NCI-H146 (cell line): ENCODE measurements around the gene TTC21A.
A peak's percentile ranks its signal among the peaks of the same experiment; 100 is the strongest.
"Not testable (repeated sequence)": the region's sequence is repeated elsewhere in the genome, so short reads cannot be mapped to it uniquely, and the experiment has no call there.

Experiments
- DNase-seq: peaks from one replicate; lab custom pipeline; 2025; lab: John Stamatoyannopoulos, UW

TTC21A gene, protein sequence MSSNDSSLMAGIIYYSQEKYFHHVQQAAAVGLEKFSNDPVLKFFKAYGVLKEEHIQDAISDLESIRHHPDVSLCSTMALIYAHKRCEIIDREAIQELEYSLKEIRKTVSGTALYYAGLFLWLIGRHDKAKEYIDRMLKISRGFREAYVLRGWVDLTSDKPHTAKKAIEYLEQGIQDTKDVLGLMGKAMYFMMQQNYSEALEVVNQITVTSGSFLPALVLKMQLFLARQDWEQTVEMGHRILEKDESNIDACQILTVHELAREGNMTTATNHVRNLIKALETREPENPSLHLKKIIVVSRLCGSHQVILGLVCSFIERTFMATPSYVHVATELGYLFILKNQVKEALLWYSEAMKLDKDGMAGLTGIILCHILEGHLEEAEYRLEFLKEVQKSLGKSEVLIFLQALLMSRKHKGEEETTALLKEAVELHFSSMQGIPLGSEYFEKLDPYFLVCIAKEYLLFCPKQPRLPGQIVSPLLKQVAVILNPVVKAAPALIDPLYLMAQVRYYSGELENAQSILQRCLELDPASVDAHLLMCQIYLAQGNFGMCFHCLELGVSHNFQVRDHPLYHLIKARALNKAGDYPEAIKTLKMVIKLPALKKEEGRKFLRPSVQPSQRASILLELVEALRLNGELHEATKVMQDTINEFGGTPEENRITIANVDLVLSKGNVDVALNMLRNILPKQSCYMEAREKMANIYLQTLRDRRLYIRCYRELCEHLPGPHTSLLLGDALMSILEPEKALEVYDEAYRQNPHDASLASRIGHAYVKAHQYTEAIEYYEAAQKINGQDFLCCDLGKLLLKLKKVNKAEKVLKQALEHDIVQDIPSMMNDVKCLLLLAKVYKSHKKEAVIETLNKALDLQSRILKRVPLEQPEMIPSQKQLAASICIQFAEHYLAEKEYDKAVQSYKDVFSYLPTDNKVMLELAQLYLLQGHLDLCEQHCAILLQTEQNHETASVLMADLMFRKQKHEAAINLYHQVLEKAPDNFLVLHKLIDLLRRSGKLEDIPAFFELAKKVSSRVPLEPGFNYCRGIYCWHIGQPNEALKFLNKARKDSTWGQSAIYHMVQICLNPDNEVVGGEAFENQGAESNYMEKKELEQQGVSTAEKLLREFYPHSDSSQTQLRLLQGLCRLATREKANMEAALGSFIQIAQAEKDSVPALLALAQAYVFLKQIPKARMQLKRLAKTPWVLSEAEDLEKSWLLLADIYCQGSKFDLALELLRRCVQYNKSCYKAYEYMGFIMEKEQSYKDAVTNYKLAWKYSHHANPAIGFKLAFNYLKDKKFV (N-terminal part only)

DNA sequence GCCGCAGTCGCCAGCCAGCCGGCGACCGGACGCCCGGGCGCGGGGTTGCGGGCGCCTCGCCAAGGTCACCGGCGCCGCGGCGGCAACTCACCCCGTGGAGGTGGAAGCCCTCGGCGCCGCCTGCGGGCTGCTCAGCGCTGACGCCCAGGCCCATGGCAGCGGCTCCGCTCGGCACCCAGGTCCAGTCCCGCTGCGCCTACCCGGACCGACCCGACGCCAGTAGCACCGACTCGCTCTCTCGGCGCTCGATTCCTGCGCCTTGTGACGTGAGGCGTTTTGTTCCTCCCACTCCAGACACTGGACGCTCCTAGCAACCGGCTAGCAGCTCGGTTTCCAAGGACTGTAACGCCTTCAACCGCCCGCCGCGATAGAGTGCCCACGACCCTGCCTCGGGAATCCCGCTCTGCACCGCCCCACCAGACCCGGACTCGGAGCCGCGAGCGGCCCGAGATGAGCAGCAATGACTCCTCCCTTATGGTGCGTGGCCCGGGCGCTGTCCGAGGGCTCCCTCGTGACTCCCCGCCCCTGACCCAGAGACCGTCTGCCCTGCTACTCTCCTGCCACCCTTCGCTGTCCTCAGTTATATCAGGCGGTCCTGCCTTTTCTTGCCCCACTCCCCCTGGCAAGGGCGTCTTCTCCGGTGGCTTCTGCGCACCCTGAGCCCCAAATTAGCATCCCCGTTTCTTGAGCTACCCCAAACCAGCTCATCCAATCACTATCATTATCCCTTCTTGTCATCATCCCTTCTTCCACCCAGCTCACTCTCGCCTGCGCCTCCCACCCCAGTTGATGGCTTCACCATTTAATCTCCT lies at the start of gene TTC21A, which contains the start of gene GORASP1:
Gene TTC21A (plus strand): TSS at position 293 of the 812 bp plus-strand sequence. CDS start 158 bp downstream, at position 451.
Gene GORASP1 (minus strand): TSS at position 240 of the 812 bp plus-strand sequence. CDS start 86 bp downstream, at position 154.
- DNase-seq, result peak; percentile 71

DNA sequence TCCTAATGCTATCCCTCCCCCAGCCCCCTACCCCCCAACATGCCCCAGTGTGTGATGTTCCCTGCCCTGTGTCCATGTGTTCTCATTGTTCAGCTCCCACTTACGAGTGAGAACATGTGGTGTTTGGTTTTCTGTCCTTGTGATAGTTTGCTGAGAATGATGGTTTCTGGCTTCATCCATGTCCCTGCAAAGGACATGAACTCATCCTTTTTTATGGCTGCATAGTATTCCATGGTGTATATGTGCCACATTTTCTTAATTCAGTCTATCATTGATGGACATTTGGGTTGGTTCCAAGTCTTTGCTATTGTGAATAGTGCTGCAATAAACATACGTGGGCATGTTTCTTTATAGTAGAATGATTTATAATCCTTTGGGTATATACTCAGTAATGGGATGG lies 46.3 kb upstream of the TTC21A start:
- not testable (repeated sequence) for DNase-seq

DNA sequence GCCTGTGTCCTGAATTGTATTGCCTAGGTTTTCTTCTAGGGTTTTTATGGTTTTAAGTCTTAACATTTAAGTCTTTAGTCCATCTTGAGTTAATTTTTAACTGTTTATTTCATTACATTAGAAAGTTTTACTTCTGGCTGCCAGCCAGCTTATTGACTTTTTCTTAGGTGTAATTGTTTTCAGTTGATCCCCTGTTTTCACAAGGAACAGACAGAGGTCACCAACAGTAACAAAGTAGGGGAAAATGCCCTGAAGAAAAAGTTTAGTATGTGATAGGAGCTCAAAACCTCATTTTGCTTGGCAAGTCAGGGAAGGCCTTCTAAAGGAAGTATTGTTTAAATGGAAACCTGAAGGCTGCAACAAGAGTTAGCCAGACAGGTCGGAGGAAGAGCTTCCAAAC lies 45.3 kb upstream of the TTC21A start:
- no peak for DNase-seq

GRCh38 chr3:39063143-39063542 lies 44.3 kb upstream of the TTC21A start:
- no peak for DNase-seq

- DNase-seq, result no peak
Observed at GRCh38 chr3:39064646-39065045, 42.8 kb upstream of the TTC21A start.

- DNase-seq, result no peak
Observed at GRCh38 chr3:39065197-39065596, 42.3 kb upstream of the TTC21A start.

DNA sequence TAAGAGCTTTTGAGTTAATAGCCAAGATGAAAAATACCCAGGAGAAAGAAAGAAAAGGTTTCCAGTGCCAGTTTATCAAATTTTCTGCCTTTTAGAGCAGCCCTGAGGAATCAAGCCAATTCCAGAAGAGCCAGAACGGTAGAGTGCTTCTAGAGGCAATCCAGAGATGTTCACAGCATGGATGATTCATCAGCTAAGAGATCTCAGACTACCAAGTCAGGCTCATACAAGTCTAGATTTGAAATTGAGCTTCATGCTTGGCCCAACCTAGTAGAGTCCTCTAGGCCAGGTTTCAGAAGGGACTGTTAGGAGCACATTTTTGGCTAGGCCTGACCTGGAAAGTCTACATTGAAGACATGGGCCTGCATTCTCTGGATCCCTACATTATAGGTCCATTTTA lies 40.2 kb upstream of the TTC21A start:
- no peak for DNase-seq

- DNase-seq, result no peak
Observed at GRCh38 chr3:39068556-39068955, 38.9 kb upstream of the TTC21A start.

DNA sequence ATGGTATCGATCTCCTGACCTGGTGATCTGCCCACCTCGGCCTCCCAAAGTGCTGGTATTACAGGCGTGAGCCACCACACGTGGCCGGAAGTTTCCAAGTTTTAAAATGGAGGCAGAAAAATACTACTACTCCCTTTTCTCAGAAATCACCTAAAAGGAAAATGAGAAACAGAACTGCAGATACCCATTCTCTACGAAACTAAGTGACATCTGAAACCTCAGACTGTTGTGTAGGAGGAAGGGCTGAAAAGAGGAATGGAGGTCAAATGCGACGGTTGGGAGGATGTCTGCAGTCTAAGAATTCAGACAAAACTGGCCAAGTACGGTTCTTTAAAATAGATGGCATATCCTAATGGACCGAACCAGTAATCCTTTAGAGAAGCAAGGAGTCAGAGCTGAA lies 31.6 kb upstream of the TTC21A start:
- DNase-seq, result no peak

DNA sequence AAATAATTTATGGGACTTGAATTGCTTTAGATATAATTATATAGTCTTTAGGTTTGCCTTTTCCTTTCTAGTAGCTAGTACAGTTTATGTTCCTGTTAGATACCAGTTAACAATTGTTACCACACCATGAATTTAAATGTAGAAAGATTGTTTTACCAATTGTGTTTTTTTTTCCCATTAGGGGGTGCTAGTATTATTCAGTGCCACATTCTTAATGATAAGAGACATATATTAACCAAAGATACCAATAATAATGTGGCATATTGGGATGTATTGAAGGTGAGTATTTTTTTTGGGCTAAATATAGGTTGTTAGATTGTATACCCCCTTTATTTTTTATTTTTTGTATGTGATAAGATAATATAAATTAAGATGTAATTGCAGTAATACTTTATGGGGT lies 27.9 kb upstream of the TTC21A start:
- no peak for DNase-seq

- DNase-seq, result no peak
Observed at GRCh38 chr3:39080026-39080425, 27.5 kb upstream of the TTC21A start.

GRCh38 chr3:39082666-39083313 lies 24.7 kb upstream of the TTC21A start:
- DNase-seq, result no peak

- DNase-seq, result no peak
Observed at GRCh38 chr3:39086144-39086543, 21.3 kb upstream of the TTC21A start.

DNA sequence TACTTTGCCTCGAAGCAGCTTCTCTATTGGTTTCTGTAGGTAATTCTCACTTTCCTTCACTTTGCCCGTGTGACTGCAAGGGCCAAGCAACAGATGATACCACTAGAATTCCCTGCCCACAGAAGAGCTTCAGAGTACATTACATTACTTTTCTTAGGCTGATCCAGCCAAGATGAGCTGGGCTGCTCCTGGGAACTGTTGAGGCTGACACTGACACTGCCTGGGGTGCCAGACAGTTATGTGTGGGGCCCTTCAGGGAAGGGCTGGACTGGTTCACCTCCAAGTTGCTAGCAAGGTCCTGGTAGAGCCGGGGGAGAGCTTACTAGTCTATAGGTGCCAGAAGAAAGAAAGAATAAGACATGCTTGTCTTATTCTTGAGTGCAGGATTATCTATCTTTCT lies 19.0 kb upstream of the TTC21A start:
- DNase-seq, result no peak

GRCh38 chr3:39088889-39089288 lies 18.6 kb upstream of the TTC21A start:
- DNase-seq, result no peak

DNA sequence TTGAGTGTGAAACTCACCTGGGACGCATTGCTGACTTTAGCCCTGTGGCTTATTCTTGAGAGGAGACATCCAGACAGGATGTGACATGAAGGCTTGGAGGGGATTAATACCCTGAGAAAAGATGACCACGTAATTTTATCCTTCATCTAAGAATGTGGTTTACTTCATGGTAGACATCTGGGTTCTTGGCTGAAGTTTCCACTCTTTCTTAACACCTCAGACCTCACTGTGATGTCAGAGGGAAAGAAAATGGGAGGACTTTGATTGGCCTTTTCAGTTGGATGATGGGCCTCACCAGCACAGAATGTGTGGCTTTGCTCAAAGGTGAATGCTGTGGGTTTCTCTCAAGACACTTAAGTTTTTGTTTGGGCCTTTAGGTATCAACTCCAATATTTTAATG lies 16.6 kb upstream of the TTC21A start:
- no peak for DNase-seq

DNA sequence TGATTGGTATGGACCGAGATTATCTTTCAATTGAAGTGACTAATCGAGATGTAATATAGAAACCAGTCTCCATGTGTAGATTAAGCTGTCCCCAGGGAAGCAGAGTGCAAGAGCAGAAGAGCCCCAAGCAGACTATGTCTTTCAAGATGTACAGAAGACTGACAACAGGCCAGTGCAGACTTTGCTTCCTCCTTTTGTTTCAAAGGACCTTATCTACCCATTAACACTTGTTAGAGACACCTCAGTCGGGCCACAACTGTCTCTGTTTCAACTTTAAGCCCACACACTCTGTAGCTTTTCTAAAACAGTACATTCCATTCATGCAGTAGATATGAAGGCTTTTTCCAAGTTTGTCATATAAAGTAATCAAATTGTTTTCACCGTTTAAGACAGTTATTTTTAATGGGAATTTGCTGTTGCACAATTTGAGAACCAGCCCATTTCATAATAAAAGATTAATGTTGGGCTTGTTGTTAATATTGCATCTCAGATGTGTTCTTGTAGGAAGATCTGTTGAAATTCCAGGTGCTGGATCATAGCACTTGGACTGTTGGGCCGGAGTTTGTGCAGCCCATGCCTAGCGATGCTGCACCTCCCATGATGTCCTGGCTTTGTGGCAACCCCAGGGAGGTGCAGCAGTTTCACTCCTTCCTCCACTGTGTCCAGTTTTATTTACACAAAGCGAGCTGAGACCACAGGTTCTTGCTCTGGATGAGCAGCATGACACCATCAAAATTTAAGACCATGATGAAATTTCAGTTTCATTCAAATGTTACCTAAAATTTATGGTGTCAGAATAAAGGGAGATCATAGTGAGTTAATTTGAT lies 12.4 kb upstream of the TTC21A start:
- no peak for DNase-seq

GRCh38 chr3:39095778-39096177 lies 11.7 kb upstream of the TTC21A start:
- no peak for DNase-seq

DNA sequence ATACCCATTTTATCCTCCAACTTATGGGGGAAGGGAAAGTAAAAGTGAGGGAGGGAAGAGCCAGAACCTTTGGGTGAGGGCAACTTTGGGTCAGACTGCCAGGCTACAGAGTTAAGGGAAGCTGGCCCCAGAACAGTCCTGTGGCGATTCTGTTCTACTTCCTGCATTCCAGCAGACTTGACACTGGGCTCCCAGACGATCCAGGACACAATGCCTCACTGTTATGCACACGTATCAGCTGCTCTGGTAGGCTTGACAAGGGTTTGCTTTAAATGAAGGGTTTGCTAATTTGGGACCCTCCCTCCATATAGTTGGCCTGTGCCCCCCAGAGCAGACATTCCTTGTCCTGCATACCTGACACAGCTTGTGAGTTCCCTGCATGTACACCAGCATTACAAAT lies 10.7 kb upstream of the TTC21A start:
- no peak for DNase-seq
